GM12878 (cell line): ENCODE data around the gene FOLR3. TPM values are rescaled to one million over a fixed set of nuclear protein-coding genes. Genes with fewer than 3 reads are reported as not detected.

ENCODE experiments used
- ATAC-seq: fragments of 200-7000 bp; cut with Tn5 transposase; 3 replicates; pipeline ENCODE4 v1.9.1; 2020; ENCODE audit warnings: mild to moderate bottlenecking, moderate library complexity
- BruUV-seq: library from RNA; stranded (reverse); fragments of 400-500 nt; replicated peaks from 2 replicates; lab custom pipeline; 2021; lab: Mats Ljungman, UMichigan
- CTCF ChIA-PET: fragments of 300-600 bp; sonication (Branson Sonifier 250); formaldehyde crosslinking; extraction: SDS; loops from one replicate; lab custom pipeline; 2021; ENCODE audit warnings: inconsistent platforms; lab: Yijun Ruan, JAX
- POLR2A ChIA-PET: fragments of 350-600 bp; formaldehyde crosslinking; extraction: SDS; loops from one replicate; lab custom pipeline; 2021; ENCODE audit warnings: inconsistent platforms; lab: Charles Lee
- RAD21 ChIA-PET: fragments of 300-600 bp; sonication (Branson Sonifier 250); formaldehyde crosslinking; loops from one replicate; lab custom pipeline; 2023; ENCODE audit warnings: antibody characterized with exemption; ENCODE audit not compliant: unreplicated experiment; lab: Charles Lee
- SMC1A ChIA-PET: fragments of 300-600 bp; sonication (Branson Sonifier 250); formaldehyde crosslinking; loops from one replicate; lab custom pipeline; 2023; ENCODE audit not compliant: unreplicated experiment, uncharacterized antibody; lab: Charles Lee
- DNase-seq: peaks from one replicate; pipeline ENCODE4 v3.0.0-alpha.2; 2011; ENCODE audit warnings: low read depth, low spot score
- FAIRE-seq: peaks from 3 replicates; lab custom pipeline; 2011; peaks lifted over from hg19 to GRCh38; lab: Jason Lieb, UNC
- H2AFZ ChIP-seq: 2 replicates; pipeline ENCODE4 v1.6.0; 2011; ENCODE audit warnings: low read depth, low read length, control low read depth; ENCODE audit not compliant: control insufficient read depth
- H3K27ac ChIP-seq: 2 replicates; pipeline ENCODE4 v1.5.1; 2011; ENCODE audit warnings: control low read depth; ENCODE audit not compliant: control insufficient read depth, insufficient read depth
- H3K27me3 ChIP-seq, 2 experiments: replicated peaks in 1 of 2; 2 replicates each; pipeline versions ENCODE4 v1.6.0 to v1.6.1; 2011; ENCODE audit warnings: low read length in 1 of 2; ENCODE audit not compliant: control insufficient read depth in 2 of 2, insufficient read depth in 2 of 2
- H3K36me3 ChIP-seq, 2 experiments: 2 replicates each; pipeline ENCODE4 v1.5.1; 2011; ENCODE audit warnings: low read length in 1 of 2; ENCODE audit not compliant: control insufficient read depth in 2 of 2, insufficient read depth in 2 of 2
- H3K4me1 ChIP-seq: 2 replicates; pipeline ENCODE4 v1.6.1; 2011; ENCODE audit warnings: mild to moderate bottlenecking, low read length, moderate library complexity, mixed read lengths; ENCODE audit not compliant: control insufficient read depth, insufficient read depth
- H3K4me2 ChIP-seq: 2 replicates; pipeline ENCODE4 v1.6.0; 2011; ENCODE audit warnings: control low read depth; ENCODE audit not compliant: control insufficient read depth, insufficient read depth
- H3K4me3 ChIP-seq: fragments of 200-600 bp; sonication (generic); 2 replicates; pipeline ENCODE4 v1.5.1; 2016
- H3K79me2 ChIP-seq: 2 replicates; pipeline ENCODE4 v1.6.0; 2011; ENCODE audit warnings: low read length; ENCODE audit not compliant: control insufficient read depth, insufficient read depth
- H3K9ac ChIP-seq: 2 replicates; pipeline ENCODE4 v1.8.0; 2011; ENCODE audit warnings: low read length, control low read depth, mixed read lengths; ENCODE audit not compliant: control insufficient read depth, insufficient read depth
- H3K9me3 ChIP-seq: replicated peaks from 3 replicates; pipeline ENCODE4 v1.5.1; 2011; ENCODE audit warnings: mild to moderate bottlenecking, low read length; ENCODE audit not compliant: control insufficient read depth, insufficient read depth
- H4K20me1 ChIP-seq: 2 replicates; pipeline ENCODE4 v1.6.0; 2011; ENCODE audit not compliant: control insufficient read depth, insufficient read depth
- CREB1 ChIP-seq: IDR thresholded peaks from 2 replicates; pipeline ENCODE4 v1.6.1; 2012; ENCODE audit warnings: low read depth, mild to moderate bottlenecking, inconsistent platforms
- HDAC6 ChIP-seq: fragments of 200-600 bp; sonication (generic); IDR thresholded peaks from one replicate; pipeline ENCODE4 v1.8.0; 2017; ENCODE audit warnings: antibody characterized with exemption; ENCODE audit not compliant: unreplicated experiment
- POLR2AphosphoS5 ChIP-seq: IDR thresholded peaks from 2 replicates; pipeline ENCODE4 v1.6.1; 2011; ENCODE audit warnings: mild to moderate bottlenecking, low read length, inconsistent platforms
- RCOR1 ChIP-seq: conservative IDR thresholded peaks from 2 replicates; pipeline ENCODE4 v1.6.1; 2012; ENCODE audit warnings: low read depth, low read length, improper control_type of control experiment
- SIX5 ChIP-seq: IDR thresholded peaks from 2 replicates; pipeline ENCODE4 v1.6.1; 2011; ENCODE audit warnings: mild to moderate bottlenecking, low read depth, low read length, moderate library complexity; ENCODE audit not compliant: severe bottlenecking
- SMAD1 ChIP-seq: fragments of 450-650 bp; IDR thresholded peaks from 2 replicates; pipeline ENCODE4 v1.6.1; 2018; ENCODE audit warnings: mild to moderate bottlenecking, low read depth; ENCODE audit not compliant: partially characterized antibody
- TARDBP ChIP-seq: IDR thresholded peaks from 2 replicates; pipeline ENCODE4 v1.6.1; 2016; ENCODE audit warnings: borderline replicate concordance
- WGBS: methylation state at CpG from one replicate; pipeline ENCODE4 v1.1.6; 2016; ENCODE audit warnings: low lambda C conversion rate; ENCODE audit not compliant: insufficient replicate concordance, insufficient coverage; ENCODE audit errors: missing lambda C conversion rate; 5-methylcytosine and 5-hydroxymethylcytosine counted together
- in situ Hi-C: fragments of 300-500 bp; cut with MboI; formaldehyde crosslinking; loops from 9 replicates; pipeline ENCODE4 v1.14.3; 2018; ENCODE audit warnings: mixed read lengths
- intact Hi-C: fragments of 100-400 bp; cut with micrococcal nuclease; formaldehyde crosslinking; loops from one replicate; pipeline ENCODE4 v1.14.2; 2022; ENCODE audit not compliant: unreplicated experiment
- polyA plus RNA-seq, 11 experiments: library from polyadenylated mRNA; depleted of rRNA in 4 of 11; unstranded in 6 of 11; stranded (reverse) in 5 of 11; fragments of >200 nt; fragmentation: Nextera tagmentation in 4 of 11; fragmentation: Illumina TruSeq in 1 of 11; extraction: Ambion mirVana in 4 of 11; extraction: Trizol in 1 of 11; gene quantifications; 1 replicate in 1 of 11; 2 replicates in 10 of 11; pipeline versions ENCODE4 v1.2.1 to v1.2.3, GENCODE V29; 2011 to 2016; ENCODE audit warnings: inconsistent platforms in 2 of 11, missing spikeins in 2 of 11, low read depth in 1 of 11
- total RNA-seq, 4 experiments: library from RNA; depleted of rRNA in 3 of 4; stranded (reverse); fragments of >200 nt in 3 of 4; fragmentation: Illumina TruSeq in 1 of 4; extraction: Trizol in 1 of 4; gene quantifications; 2 replicates each; pipeline versions ENCODE4 v1.2.1 to v1.2.3, GENCODE V29; 2013 to 2021
- TF ChIP-seq, protein P1 (sequence below): IDR thresholded peaks from 2 replicates; pipeline ENCODE4 v1.6.1; 2012; ENCODE audit warnings: low read length, inconsistent platforms
- TF ChIP-seq, protein P2 (sequence below): IDR thresholded peaks from 2 replicates; pipeline ENCODE4 v1.6.1; 2011; ENCODE audit warnings: borderline replicate concordance, low read depth, mild to moderate bottlenecking, moderate library complexity, mixed read lengths, low read length; ENCODE audit not compliant: insufficient read depth; ENCODE audit errors: extremely low read length

FOLR3 gene
- total and polyA plus RNA-seq, 10 of the 15 experiments (the other 5 are each of a cell fraction or from before 2014, with no cell fraction given) = not detected

DNA sequence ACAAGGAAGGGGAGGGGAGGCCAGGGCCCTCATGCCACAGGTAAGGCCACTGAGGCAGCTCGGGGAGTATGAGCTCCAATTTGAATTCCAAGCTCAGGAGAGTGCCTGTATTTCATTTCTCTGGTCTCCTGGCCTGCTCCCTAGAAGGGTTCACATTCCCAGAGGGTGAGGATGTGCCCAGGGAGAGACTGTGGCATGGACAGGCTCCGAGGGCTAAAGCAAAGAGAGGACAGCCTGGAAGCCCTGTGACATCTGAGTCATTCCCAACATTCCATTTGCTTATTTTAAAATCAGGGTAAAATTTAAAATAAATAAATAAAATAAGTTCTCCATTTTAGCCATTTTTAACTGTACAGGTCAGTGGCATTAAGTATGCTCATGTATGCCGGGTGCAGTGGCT is 37.8 kb downstream of the FOLR3 start:
- H3K27ac ChIP-seq = no peak overlapping the region
- no peak overlapping the region for H3K4me2 ChIP-seq
- ChIA-PET CTCF (no interaction called here), SMC1A (no interaction called here), RAD21 (no interaction called here), POLR2A (no interaction called here)
- H3K27me3 ChIP-seq = peaks cover 0 to 4% of the 10 kb centered on the region in 2 experiments; a peak in 2 of 4 replicates
- ATAC-seq (no peak), DNase-seq (no peak), FAIRE-seq (no peak)
- H3K9me3 ChIP-seq = no peaks in the 10 kb centered on the region
- no peaks in the 10 kb centered on the region for H4K20me1 ChIP-seq
- intact Hi-C loops = no loop called here
- BruUV-seq = no TSS peak
- in situ Hi-C loops = no loop called here
- 21% methylated on average over 3 of the region's 3 CpGs for WGBS
- no peak overlapping the region for H3K4me3 ChIP-seq
- TF ChIP-seq CREB1 = no peak
- TF ChIP-seq SMAD1 = no peak
- TF ChIP-seq SIX5 = no peak
- no peak for TF ChIP-seq TARDBP
- TF ChIP-seq, protein P1, sequence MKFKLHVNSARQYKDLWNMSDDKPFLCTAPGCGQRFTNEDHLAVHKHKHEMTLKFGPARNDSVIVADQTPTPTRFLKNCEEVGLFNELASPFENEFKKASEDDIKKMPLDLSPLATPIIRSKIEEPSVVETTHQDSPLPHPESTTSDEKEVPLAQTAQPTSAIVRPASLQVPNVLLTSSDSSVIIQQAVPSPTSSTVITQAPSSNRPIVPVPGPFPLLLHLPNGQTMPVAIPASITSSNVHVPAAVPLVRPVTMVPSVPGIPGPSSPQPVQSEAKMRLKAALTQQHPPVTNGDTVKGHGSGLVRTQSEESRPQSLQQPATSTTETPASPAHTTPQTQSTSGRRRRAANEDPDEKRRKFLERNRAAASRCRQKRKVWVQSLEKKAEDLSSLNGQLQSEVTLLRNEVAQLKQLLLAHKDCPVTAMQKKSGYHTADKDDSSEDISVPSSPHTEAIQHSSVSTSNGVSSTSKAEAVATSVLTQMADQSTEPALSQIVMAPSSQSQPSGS = no peak
- no peak for TF ChIP-seq POLR2AphosphoS5
- no peak for TF ChIP-seq HDAC6
- TF ChIP-seq, protein P2, sequence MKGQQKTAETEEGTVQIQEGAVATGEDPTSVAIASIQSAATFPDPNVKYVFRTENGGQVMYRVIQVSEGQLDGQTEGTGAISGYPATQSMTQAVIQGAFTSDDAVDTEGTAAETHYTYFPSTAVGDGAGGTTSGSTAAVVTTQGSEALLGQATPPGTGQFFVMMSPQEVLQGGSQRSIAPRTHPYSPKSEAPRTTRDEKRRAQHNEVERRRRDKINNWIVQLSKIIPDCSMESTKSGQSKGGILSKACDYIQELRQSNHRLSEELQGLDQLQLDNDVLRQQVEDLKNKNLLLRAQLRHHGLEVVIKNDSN = no peak
- no peak for TF ChIP-seq RCOR1
- no peaks in the 10 kb centered on the region for H3K4me1 ChIP-seq
- no peaks in the 10 kb centered on the region for H3K79me2 ChIP-seq
- H2AFZ ChIP-seq = no peak overlapping the region
- no peaks in the 10 kb centered on the region for H3K36me3 ChIP-seq
- no peak overlapping the region for H3K9ac ChIP-seq
